Measurements from ENCODE around the gene TDRD7. TPM values are rescaled to one million over a fixed set of nuclear protein-coding genes. Genes with fewer than 3 reads are reported as not detected.

The TDRD7 gene
- total RNA-seq, 1 donor from 2014 or later, result 14.7 TPM

GRCh38 chr9:97478301-97478981, 66.5 kb downstream of the TDRD7 start:
- intact Hi-C loops (cut with micrococcal nuclease), result no loop called here
- Mint-ChIP-seq H3K4me1 (no peaks in the 10 kb centered on the region), H3K4me3 (no peak overlapping the region), H3K36me3 (ENCODE audit: low read depth) (peaks cover 77% of the 10 kb centered on the region), H3K9me3 (no peaks in the 10 kb centered on the region), H3K27ac (no peak overlapping the region), H3K27me3 (no peaks in the 10 kb centered on the region)
- no peak for DNase-seq
- ChIA-PET CTCF (interaction anchor here (1.0 kb wide), 1 partner anchor 10 kb away, joined by 3 read pairs; no protein-coding TSS in a partner anchor), POLR2A (no interaction called here)
- no peak for TF ChIP-seq CTCF (IDR thresholded peaks at IDR 0.05)
- ATAC-seq (ENCODE audit: low read depth), result no peak

GRCh38 chr9:97479496-97480159, 67.7 kb downstream of the TDRD7 start:
- H3K36me3 Mint-ChIP-seq (ENCODE audit: low read depth), result peaks cover 71% of the 10 kb centered on the region
- ChIA-PET POLR2A (no interaction called here), CTCF (no interaction called here)
- ATAC-seq (ENCODE audit: low read depth) (no peak), DNase-seq (no peak)
- intact Hi-C loops (cut with micrococcal nuclease), result no loop called here
- H3K27me3 Mint-ChIP-seq, result no peaks in the 10 kb centered on the region
- no peaks in the 10 kb centered on the region for H3K4me1 Mint-ChIP-seq
- no peak overlapping the region for H3K27ac Mint-ChIP-seq
- TF ChIP-seq CTCF (IDR thresholded peaks at IDR 0.05), result no peak
- no peaks in the 10 kb centered on the region for H3K9me3 Mint-ChIP-seq
- H3K4me3 Mint-ChIP-seq, result no peak overlapping the region

GRCh38 chr9:97480174-97480573, 68.3 kb downstream of the TDRD7 start:
- POLR2A ChIA-PET, result no interaction called here

GRCh38 chr9:97480749-97481148, 68.9 kb downstream of the TDRD7 start:
- no peaks in the 10 kb centered on the region for H3K4me1 Mint-ChIP-seq
- H3K9me3 Mint-ChIP-seq, result no peaks in the 10 kb centered on the region
- H3K27ac Mint-ChIP-seq, result no peak overlapping the region
- no peak overlapping the region for H3K4me3 Mint-ChIP-seq
- ChIA-PET POLR2A (no interaction called here), CTCF (interaction anchor here (1.5 to 1.7 kb wide), 3 partner anchors 13 to 134 kb away, joined by 4 read pairs; no protein-coding TSS in a partner anchor)
- H3K27me3 Mint-ChIP-seq, result no peaks in the 10 kb centered on the region
- intact Hi-C loops (cut with micrococcal nuclease), result no loop called here
- H3K36me3 Mint-ChIP-seq (ENCODE audit: low read depth), result peaks cover 69% of the 10 kb centered on the region
- DNase-seq (no peak), ATAC-seq (ENCODE audit: low read depth) (no peak)
- TF ChIP-seq CTCF (IDR thresholded peaks at IDR 0.05), result no peak

More at GRCh38 chr9:97480174-97480573, 68.3 kb downstream of the TDRD7 start:
- TF ChIP-seq CTCF (IDR thresholded peaks at IDR 0.05), result no peak
- CTCF ChIA-PET, result no interaction called here
- intact Hi-C loops (cut with micrococcal nuclease), result no loop called here
- H3K27ac Mint-ChIP-seq, result no peak overlapping the region
- H3K27me3 Mint-ChIP-seq, result no peaks in the 10 kb centered on the region
- DNase-seq (no peak), ATAC-seq (ENCODE audit: low read depth) (no peak)
- H3K4me3 Mint-ChIP-seq, result no peak overlapping the region
- H3K4me1 Mint-ChIP-seq, result no peaks in the 10 kb centered on the region
- peaks cover 68% of the 10 kb centered on the region for H3K36me3 Mint-ChIP-seq (ENCODE audit: low read depth)
- H3K9me3 Mint-ChIP-seq, result no peaks in the 10 kb centered on the region

- Mint-ChIP-seq H3K4me3 (no peak overlapping the region), H3K36me3 (ENCODE audit: low read depth) (peaks cover 82% of the 10 kb centered on the region), H3K27me3 (no peaks in the 10 kb centered on the region), H3K9me3 (peaks cover 6% of the 10 kb centered on the region), H3K4me1 (no peaks in the 10 kb centered on the region), H3K27ac (no peak overlapping the region)
- intact Hi-C loops (cut with micrococcal nuclease), result no loop called here
- CTCF ChIA-PET, result interaction anchor here (1.4 kb wide), 1 partner anchor 132 kb away, joined by 3 read pairs; no protein-coding TSS in a partner anchor
- no peak for DNase-seq
- no peak for ATAC-seq (ENCODE audit: low read depth)
- POLR2A ChIA-PET, result no interaction called here
- no peak for TF ChIP-seq CTCF (IDR thresholded peaks at IDR 0.05)
These were observed 72.2 kb downstream of the TDRD7 start for GRCh38 chr9:97484134-97484533.
